Measurements from ENCODE around the gene GPC1. TPM values are rescaled to one million over a fixed set of nuclear protein-coding genes. Genes with fewer than 3 reads are reported as not detected.

Gene GPC1
- total and polyA plus RNA-seq, 2 of the 4 experiments (the other 2 are of a cell fraction): 16.0 to 211 TPM

- Histone ChIP-seq H3K36me3 (ENCODE audit: control insufficient read depth, insufficient read depth, low read length) (no peaks in the 10 kb centered on the region), H3K9ac (ENCODE audit: low read depth, low read length) (no peak overlapping the region), H2AFZ (replicated peaks; ENCODE audit: low read length, poor library complexity) (peak overlapping the region; percentile 23), H3K9me1 (ENCODE audit: insufficient read depth, low read length) (no peaks in the 10 kb centered on the region), H3K4me2 (ENCODE audit: low read depth, low read length) (no peak overlapping the region), H2AK9ac (replicated peaks; ENCODE audit: low read depth, low read length, poor library complexity) (no peak overlapping the region), H2BK20ac (ENCODE audit: low read depth, low read length) (no peak overlapping the region), H4K20me1 (ENCODE audit: insufficient read depth, low read length) (no peaks in the 10 kb centered on the region), H3K79me1 (ENCODE audit: low read depth in 1 of 2, low read length in 2 of 2) (no peaks in the 10 kb centered on the region), H3K9me3 (ENCODE audit: control insufficient read depth, insufficient read depth, low read length) (no peaks in the 10 kb centered on the region), H3K4ac (ENCODE audit: low read depth, low read length) (no peak overlapping the region), H3K4me1 (ENCODE audit: control insufficient read depth, insufficient read depth, low read length) (no peaks in the 10 kb centered on the region), H4K91ac (ENCODE audit: insufficient read depth, low read depth, low read length) (no peak overlapping the region), H2BK15ac (ENCODE audit: low read depth, low read length) (no peak overlapping the region), H2BK120ac (ENCODE audit: low read depth, low read length) (no peak overlapping the region), H3K14ac (replicated peaks; ENCODE audit: low read depth, low read length) (no peak overlapping the region), H3K4me3 (ENCODE audit: insufficient read depth, low read depth, low read length) (no peak overlapping the region), H3K23ac (ENCODE audit: low read depth, low read length) (no peak overlapping the region), H4K8ac (ENCODE audit: low read depth in 2 of 2, low read length in 2 of 2) (no peak overlapping the region), H3K56ac (ENCODE audit: extremely low read depth, insufficient read depth, low read length) (no peak overlapping the region), H2BK5ac (ENCODE audit: low read depth, low read length, poor library complexity, severe bottlenecking) (no peak overlapping the region), H3K27ac (ENCODE audit: insufficient read depth, low read length) (no peak overlapping the region), H2AK5ac (ENCODE audit: low read depth, low read length) (no peak overlapping the region), H4K5ac (ENCODE audit: low read depth, low read length) (no peak overlapping the region), H3K27me3 (ENCODE audit: control insufficient read depth, insufficient read depth, low read length) (peaks cover 2% of the 10 kb centered on the region; the same call in 1 of the 2 replicates), H3K18ac (ENCODE audit: low read depth, low read length) (no peak overlapping the region)
- TF ChIP-seq NFE2L2 (IDR thresholded peaks at IDR 0.05; ENCODE audit: low read depth, low read length) (no peak), FOS (IDR thresholded peaks at IDR 0.05; ENCODE audit: low read depth, low read length) (no peak), BHLHE40 (IDR thresholded peaks at IDR 0.05; ENCODE audit: low read depth, low read length) (no peak), CEBPB (IDR thresholded peaks at IDR 0.05; ENCODE audit: low read depth, low read length) (no peak), CHD1 (IDR thresholded peaks at IDR 0.05; ENCODE audit: low read depth, low read length) (no peak), RCOR1 (IDR thresholded peaks at IDR 0.05; ENCODE audit: insufficient replicate concordance, low read length) (no peak), SMC3 (IDR thresholded peaks at IDR 0.05; ENCODE audit: low read depth, low read length) (no peak), MAZ (IDR thresholded peaks at IDR 0.05; ENCODE audit: borderline replicate concordance, low read depth, low read length) (no peak), MAFK (IDR thresholded peaks at IDR 0.05; ENCODE audit: low read depth, low read length) (no peak), CTCF (conservative IDR thresholded peaks at IDR 0.05; ENCODE audit: low read depth, low read length) (no peak), RFX5 (IDR thresholded peaks at IDR 0.05; ENCODE audit: low read depth, low read length) (no peak), RAD21 (IDR thresholded peaks at IDR 0.05; ENCODE audit: low read length) (no peak), ELK1 (IDR thresholded peaks at IDR 0.05; ENCODE audit: borderline replicate concordance, low read depth, low read length) (no peak), POLR2A (IDR thresholded peaks at IDR 0.05; ENCODE audit: low read depth, low read length) (no peak), MXI1 (IDR thresholded peaks at IDR 0.05; ENCODE audit: borderline replicate concordance, low read depth, low read length) (no peak), USF2 (IDR thresholded peaks at IDR 0.05; ENCODE audit: low read depth, low read length) (no peak)
- dilution Hi-C loops (cut with HindIII; ENCODE audit: low sequenced_read_pairs, unreplicated experiment) (no loop called here), intact Hi-C loops (cut with micrococcal nuclease) (no loop called here), in situ Hi-C loops (cut with MboI; ENCODE audit: low sequenced_read_pairs) (no loop called here)
- BruUV-seq (replicated peaks): no TSS peak
- no peak for DNase-seq
- ChIA-PET CTCF (no interaction called here), POLR2A (ENCODE audit: unreplicated experiment) (no interaction called here)
- no peak for ATAC-seq (ENCODE audit: low read depth)
- WGBS, 2 experiments (ENCODE audit: extremely low coverage in 2 of 2, insufficient read length in 1 of 2): 91% methylated on average over 4 of the region's 9 CpGs; no CpG with 5 or more reads in 1 of the 2 experiments
Measured at GRCh38 chr2:240405684-240406313, 29.7 kb upstream of the GPC1 start.
